ENCODE data around the gene SPNS2. TPM values are rescaled to one million over a fixed set of nuclear protein-coding genes. Genes with fewer than 3 reads are reported as not detected.

The SPNS2 gene
- 0.15 TPM in 1 of 2 replicates, not detected in the other for total RNA-seq

GRCh38 chr17:4498461-4499397, at the start of gene SPNS2:
Gene SPNS2, plus strand, starts transcription at chr17:4498881. Its CDS starts 167 bp downstream, at chr17:4499048.

GRCh38 chr17:4554997-4555799, 56.5 kb downstream of the SPNS2 start, which contains the start of gene MYBBP1A:
Gene MYBBP1A, minus strand, starts transcription at chr17:4555384. Its CDS starts 60 bp downstream, at chr17:4555324.

GRCh38 chr17:4560421-4560820, 61.7 kb downstream of the SPNS2 start, which contains the start of gene GGT6:
Gene GGT6, minus strand, starts transcription at chr17:4560577. Its CDS starts 56 bp downstream, at chr17:4560521.

GRCh38 chr17:4584101-4584916, 85.6 kb downstream of the SPNS2 start, which contains the start of gene SMTNL2:
Gene SMTNL2, plus strand, starts transcription at chr17:4584529. Its CDS starts 77 bp downstream, at chr17:4584606.

Other genes with a start within 250 kb of the SPNS2 start
- gene ANKFY1, start 234.9 kb upstream of the SPNS2 start, total RNA-seq = 13.1 and 13.6 TPM in 2 replicates
- 36.0 and 42.7 TPM in 2 replicates for gene UBE2G1, start 132.2 kb upstream of the SPNS2 start, total RNA-seq
- not detected in 2 replicates for gene SPNS3, start 64.9 kb upstream of the SPNS2 start, total RNA-seq
- gene MYBBP1A, start 56.5 kb downstream of the SPNS2 start, total RNA-seq = 66.6 and 68.1 TPM in 2 replicates
- not detected in 2 replicates for gene GGT6, start 61.7 kb downstream of the SPNS2 start, total RNA-seq
- 0.15 TPM in 1 of 2 replicates, not detected in the other for gene SMTNL2, start 85.6 kb downstream of the SPNS2 start, total RNA-seq
- not detected in 2 replicates for gene ALOX15, start 142.8 kb downstream of the SPNS2 start, total RNA-seq
- gene PELP1, start 205.3 kb downstream of the SPNS2 start, total RNA-seq = 25.7 and 35.5 TPM in 2 replicates
- 8.6 and 12.9 TPM in 2 replicates for gene ARRB2, start 211.8 kb downstream of the SPNS2 start, total RNA-seq
- gene MED11, start 232.5 kb downstream of the SPNS2 start, total RNA-seq = 19.8 and 23.9 TPM in 2 replicates
- not detected in 2 replicates for gene ZMYND15, start 241.0 kb downstream of the SPNS2 start, total RNA-seq
- gene CXCL16, start 241.0 kb downstream of the SPNS2 start, total RNA-seq = 0.34 and 0.59 TPM in 2 replicates